ENCODE measurements around the gene NAP1L1.
A peak's percentile ranks its signal among the peaks of the same experiment; 100 is the strongest.

- TF ChIP-seq EZH2 (IDR thresholded peaks at IDR 0.05; ENCODE audit: low read depth) (no peak), CTCF (conservative IDR thresholded peaks at IDR 0.05) (peak; percentile 32)
These were observed 3.6 kb downstream of the NAP1L1 start for GRCh38 chr12:76080729-76081415.

Data from PC-9 (cell line).